ENCODE measurements around the gene BAK1.
"Not testable (repeated sequence)": the region's sequence is repeated elsewhere in the genome, so short reads cannot be mapped to it uniquely, and the experiment has no call there.

Gene BAK1

GRCh38 chr6:33552252-33552651 lies 27.8 kb downstream of the BAK1 start:
- DNase-seq (ENCODE audit: extremely low read depth, low read depth): no peak
- TF ChIP-seq, protein P1, sequence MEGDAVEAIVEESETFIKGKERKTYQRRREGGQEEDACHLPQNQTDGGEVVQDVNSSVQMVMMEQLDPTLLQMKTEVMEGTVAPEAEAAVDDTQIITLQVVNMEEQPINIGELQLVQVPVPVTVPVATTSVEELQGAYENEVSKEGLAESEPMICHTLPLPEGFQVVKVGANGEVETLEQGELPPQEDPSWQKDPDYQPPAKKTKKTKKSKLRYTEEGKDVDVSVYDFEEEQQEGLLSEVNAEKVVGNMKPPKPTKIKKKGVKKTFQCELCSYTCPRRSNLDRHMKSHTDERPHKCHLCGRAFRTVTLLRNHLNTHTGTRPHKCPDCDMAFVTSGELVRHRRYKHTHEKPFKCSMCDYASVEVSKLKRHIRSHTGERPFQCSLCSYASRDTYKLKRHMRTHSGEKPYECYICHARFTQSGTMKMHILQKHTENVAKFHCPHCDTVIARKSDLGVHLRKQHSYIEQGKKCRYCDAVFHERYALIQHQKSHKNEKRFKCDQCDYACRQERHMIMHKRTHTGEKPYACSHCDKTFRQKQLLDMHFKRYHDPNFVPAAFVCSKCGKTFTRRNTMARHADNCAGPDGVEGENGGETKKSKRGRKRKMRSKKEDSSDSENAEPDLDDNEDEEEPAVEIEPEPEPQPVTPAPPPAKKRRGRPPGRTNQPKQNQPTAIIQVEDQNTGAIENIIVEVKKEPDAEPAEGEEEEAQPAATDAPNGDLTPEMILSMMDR (IDR thresholded peaks at IDR 0.05; ENCODE audit: low read depth, low read length, missing control alignments): no peak
- no peak overlapping the region for H3K4me3 ChIP-seq (replicated peaks; ENCODE audit: low read depth, low read length)

DNA sequence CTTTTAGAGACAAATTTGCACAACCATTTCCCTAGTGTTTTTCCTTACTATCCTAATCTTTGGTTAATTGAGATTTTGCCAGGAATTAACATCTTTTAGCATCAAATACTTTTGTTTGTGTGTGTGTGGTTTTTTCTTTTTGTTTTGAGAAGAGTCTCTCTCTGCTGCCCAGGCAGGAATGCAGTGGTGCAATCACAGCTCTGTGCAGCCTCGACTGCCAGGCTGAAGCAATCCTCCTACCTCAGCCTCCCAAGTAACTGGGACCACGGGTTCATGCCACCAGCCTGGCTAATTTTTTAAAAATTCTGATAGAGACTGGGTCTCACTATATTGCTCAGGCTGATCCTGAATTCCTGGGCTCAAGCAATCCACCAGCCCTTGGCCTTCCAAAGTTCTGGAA lies 28.5 kb downstream of the BAK1 start:
- no peak overlapping the region for H3K4me3 ChIP-seq (replicated peaks; ENCODE audit: low read depth, low read length)
- DNase-seq (ENCODE audit: extremely low read depth, low read depth): no peak
- TF ChIP-seq, protein P1 (IDR thresholded peaks at IDR 0.05; ENCODE audit: low read depth, low read length, missing control alignments): no peak

- no peak overlapping the region for H3K4me3 ChIP-seq (replicated peaks; ENCODE audit: low read depth, low read length)
- no peak for DNase-seq (ENCODE audit: extremely low read depth, low read depth)
- TF ChIP-seq, protein P1 (IDR thresholded peaks at IDR 0.05; ENCODE audit: low read depth, low read length, missing control alignments): no peak
These were observed 30.2 kb downstream of the BAK1 start for GRCh38 chr6:33549896-33550295.

GRCh38 chr6:33549196-33549595 lies 30.9 kb downstream of the BAK1 start:
- DNase-seq (ENCODE audit: extremely low read depth, low read depth): no peak
- no peak overlapping the region for H3K4me3 ChIP-seq (replicated peaks; ENCODE audit: low read depth, low read length)
- TF ChIP-seq, protein P1 (IDR thresholded peaks at IDR 0.05; ENCODE audit: low read depth, low read length, missing control alignments): no peak

DNA sequence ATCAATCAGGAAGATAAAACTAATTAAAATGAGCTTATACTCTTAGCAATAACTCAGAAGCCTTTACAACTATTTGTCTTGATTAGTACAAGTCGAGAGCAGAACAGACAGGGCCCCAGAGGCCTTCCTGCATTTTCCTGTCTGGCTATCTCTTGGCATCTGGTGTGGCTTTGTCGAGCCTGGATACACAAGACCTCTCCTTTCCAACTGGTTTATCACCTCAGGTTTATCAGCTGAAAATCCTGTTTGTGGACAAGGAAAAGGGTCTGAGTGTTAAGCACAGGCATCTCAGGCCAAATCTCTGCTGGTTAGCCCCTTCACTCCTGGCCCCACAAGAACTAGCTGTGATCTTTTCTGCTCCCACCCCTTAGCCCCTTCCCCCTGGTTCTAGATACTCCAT lies 32.6 kb downstream of the BAK1 start:
- no peak overlapping the region for H3K4me3 ChIP-seq (replicated peaks; ENCODE audit: low read depth, low read length)
- TF ChIP-seq, protein P1 (IDR thresholded peaks at IDR 0.05; ENCODE audit: low read depth, low read length, missing control alignments): no peak
- DNase-seq (ENCODE audit: extremely low read depth, low read depth): no peak

DNA sequence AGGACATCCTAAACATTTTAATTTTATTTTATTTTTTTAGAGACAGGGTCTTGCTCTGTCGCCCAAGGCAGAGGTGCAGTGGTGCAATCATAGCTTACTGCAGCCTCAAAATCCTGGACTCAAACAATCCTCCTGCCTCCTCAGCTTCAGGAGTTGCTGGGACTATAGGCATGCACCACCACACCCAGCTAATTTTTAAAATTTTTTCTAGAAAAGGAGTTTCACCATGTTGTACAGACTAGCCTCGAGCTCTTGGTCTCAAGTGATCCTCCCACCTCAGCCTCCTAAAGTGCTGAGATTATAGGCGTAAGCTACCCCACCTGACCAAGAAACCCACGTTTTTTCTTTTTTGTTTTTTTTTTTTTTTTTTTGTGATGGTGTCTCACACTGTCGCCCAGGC lies 33.3 kb downstream of the BAK1 start:
- DNase-seq (ENCODE audit: extremely low read depth, low read depth): no peak
- H3K4me3 ChIP-seq (replicated peaks; ENCODE audit: low read depth, low read length): no peak overlapping the region
- TF ChIP-seq, protein P1 (IDR thresholded peaks at IDR 0.05; ENCODE audit: low read depth, low read length, missing control alignments): no peak

- DNase-seq (ENCODE audit: extremely low read depth, low read depth); H3K4me3 ChIP-seq (replicated peaks; ENCODE audit: low read depth, low read length): not testable (repeated sequence)
These were observed 34.8 kb downstream of the BAK1 start for GRCh38 chr6:33545292-33545691.
